Motor neuron (in vitro differentiated cells): ENCODE results near the gene SHQ1. TPM values are rescaled to one million over a fixed set of nuclear protein-coding genes. Genes with fewer than 3 reads are reported as not detected.
A peak's percentile ranks its signal among the peaks of the same experiment; 100 is the strongest.

ENCODE experiments used
- ATAC-seq, 8 experiments: fragments of 200-7000 bp; cut with Tn5 transposase; replicated peaks in 6 of 8; 2 replicates each; pipeline ENCODE4 v1.8.0; 2021; ENCODE audit warnings: mild to moderate bottlenecking in 8 of 8, moderate library complexity in 8 of 8
- H3K27ac ChIP-seq, 2 donors: fragments of 250-450 bp; sonication (Bioruptor Pico); 2 replicates each; pipeline ENCODE4 v1.9.0; 2021; ENCODE audit warnings: antibody characterized with exemption in 2 of 2, mild to moderate bottlenecking in 2 of 2, moderate library complexity in 1 of 2
- H3K4me1 ChIP-seq, 2 donors: fragments of 250-450 bp; sonication (Bioruptor Pico); replicated peaks in 1 of 2; 2 replicates each; pipeline ENCODE4 v1.6.1; 2021; ENCODE audit warnings: antibody characterized with exemption in 2 of 2, mild to moderate bottlenecking in 2 of 2, moderate library complexity in 1 of 2
- H3K4me3 ChIP-seq, 5 donors: fragments of 250-450 bp; sonication (Bioruptor Pico); 2 replicates each; pipeline ENCODE4 v1.9.0; 2021; ENCODE audit warnings: antibody characterized with exemption in 5 of 5, mild to moderate bottlenecking in 5 of 5, moderate library complexity in 4 of 5
- WGBS, 10 experiments: fragments of 450-650 bp; shearing (Covaris generic); methylation state at CpG; one replicate each; pipeline ENCODE4 v1.0.0; 2022; 5-methylcytosine and 5-hydroxymethylcytosine counted together
- in situ Hi-C, 9 experiments: fragments of 400-800 bp; cut with MboI; loops; one replicate each; pipeline ENCODE4 v1.15.0; 2021; ENCODE audit warnings: low sequenced_read_pairs in 9 of 9, low pct_unique_long_range_greater_than_20kb in 2 of 9; ENCODE audit not compliant: unreplicated experiment in 9 of 9
- total RNA-seq, 8 experiments: library from RNA; unstranded; fragments of 300-600 nt; gene quantifications; 2 replicates each; pipeline versions ENCODE4 v1.2.3 to v1.2.4, GENCODE V29; 2022

The SHQ1 gene
- total RNA-seq, 8 experiments from 2014 or later: 5.6 to 25.0 (median 10.2) TPM

DNA sequence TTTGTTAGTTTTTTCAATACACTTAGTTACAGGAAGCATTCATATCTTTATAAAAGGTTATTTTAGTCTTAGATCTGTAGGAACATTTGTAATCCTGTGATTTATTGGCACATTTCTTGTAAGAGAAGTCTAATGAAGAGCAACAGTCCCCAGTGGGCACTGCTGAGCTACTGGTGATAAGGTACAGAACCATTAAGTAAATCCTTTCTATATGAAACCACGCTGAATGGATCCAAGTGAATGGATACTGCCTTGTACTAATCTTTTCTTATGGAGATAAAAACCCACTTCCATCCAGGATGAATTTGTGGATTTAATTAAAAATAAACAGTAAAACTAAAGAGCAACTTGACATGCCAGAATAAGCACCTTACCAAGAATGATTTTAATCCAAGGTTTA, 64.0 kb downstream of the SHQ1 start:
- ATAC-seq: no peak
- Histone ChIP-seq H3K4me3 (no peak overlapping the region), H3K27ac (no peak overlapping the region), H3K4me1 (peaks cover 9 to 10% of the 10 kb centered on the region in 2 donors)
- in situ Hi-C loops: no loop called here
- WGBS, 10 experiments: 81 to 100% (median 100%) methylated on average over 1 of the region's 1 CpG; no CpG with 5 or more reads in 2 of the 10 experiments

DNA sequence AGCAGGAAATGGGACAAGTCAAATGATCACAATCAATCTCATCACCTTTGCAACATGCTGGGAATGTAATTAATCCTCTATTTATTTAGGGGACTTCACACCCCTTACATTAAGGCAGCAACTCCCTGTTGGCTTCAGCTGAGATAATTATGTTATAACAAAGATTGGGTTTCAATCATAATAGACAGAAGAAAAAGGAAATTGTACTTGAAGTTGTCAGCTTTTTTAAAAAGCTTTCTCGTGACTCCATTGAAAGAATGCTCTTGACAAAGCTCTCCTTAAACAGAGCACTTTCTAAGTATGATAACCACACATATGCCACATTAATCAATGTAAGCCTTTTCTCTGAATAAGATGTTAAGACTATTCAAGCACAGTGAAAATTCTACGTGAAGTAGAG, 65.7 kb downstream of the SHQ1 start:
- Histone ChIP-seq H3K4me3 (no peak overlapping the region), H3K27ac (no peak overlapping the region), H3K4me1 (peaks cover 9 to 10% of the 10 kb centered on the region in 2 donors)
- 0 to 100% (median 35%) methylated on average over 1 to 2 of the region's 2 CpGs; no CpG with 5 or more reads in 2 of the 10 experiments for WGBS, 10 experiments
- peak in 5 of 8 experiments; percentile 40 to 90 (median 81) for ATAC-seq
- in situ Hi-C loops: no loop called here

DNA sequence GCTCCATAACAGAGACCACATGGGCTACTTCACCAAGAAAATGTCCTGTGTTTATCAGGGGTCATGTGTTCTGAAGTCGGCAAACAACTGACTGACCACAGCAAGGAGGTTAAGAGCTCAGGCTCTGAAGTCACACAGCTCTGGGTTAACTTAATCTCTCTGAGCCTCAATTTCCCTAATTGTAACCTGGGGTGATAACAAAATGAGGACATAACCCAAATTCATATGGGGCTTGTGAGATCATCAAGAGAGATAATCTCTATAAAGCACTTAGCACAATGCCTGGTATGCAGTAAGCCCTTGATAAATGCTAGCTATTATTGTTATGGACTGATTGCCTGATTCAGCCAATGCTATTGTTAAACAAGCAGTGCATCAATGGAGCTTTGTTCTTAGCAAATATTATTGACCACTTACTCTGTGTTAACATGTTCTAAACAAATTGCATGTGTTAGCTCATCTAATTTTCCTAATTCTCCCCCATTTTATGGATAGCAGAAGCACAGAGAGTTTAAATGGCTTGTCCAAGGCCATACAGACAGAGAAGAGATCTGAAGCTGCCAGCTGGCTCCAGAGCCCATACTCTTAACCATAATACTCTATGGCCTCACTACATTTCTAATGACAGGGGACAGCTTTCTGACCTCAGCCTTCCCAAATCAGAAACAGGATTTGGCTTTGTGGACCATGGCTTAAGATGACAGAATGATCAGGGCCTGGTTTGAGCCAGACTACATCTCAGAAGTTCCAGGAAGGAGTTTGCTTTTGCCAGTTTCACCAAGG, 78.3 kb downstream of the SHQ1 start:
- in situ Hi-C loops: no loop called here

DNA sequence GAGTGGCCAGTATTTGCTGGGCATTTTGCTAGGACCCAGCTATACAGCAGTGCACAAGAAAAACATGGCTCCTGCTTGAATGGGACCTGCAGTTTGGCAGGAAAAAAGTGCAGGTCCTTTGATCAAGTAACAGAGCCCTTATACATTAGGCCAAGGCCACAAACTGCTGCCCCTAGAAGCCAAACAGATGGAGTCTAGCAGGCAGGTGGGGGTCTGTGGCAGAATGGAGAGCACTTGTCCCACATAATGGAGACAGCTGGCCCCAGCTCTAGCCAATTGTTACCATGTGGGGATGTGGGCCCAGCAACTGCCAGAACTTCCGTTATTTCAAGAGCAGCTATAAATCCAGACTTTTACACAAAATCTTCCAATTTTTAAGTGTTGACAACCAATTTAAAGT, 79.3 kb downstream of the SHQ1 start:
- Histone ChIP-seq H3K4me1 (peaks cover 15 to 16% of the 10 kb centered on the region in 2 donors), H3K4me3 (no peak overlapping the region), H3K27ac (no peak overlapping the region)
- WGBS, 10 experiments: 60 to 100% (median 80%) methylated on average over 1 of the region's 1 CpG; no CpG with 5 or more reads in 5 of the 10 experiments
- peak in 4 of 8 experiments; percentile 8 to 43 (median 21) for ATAC-seq
- in situ Hi-C loops: no loop called here

More for the DNA sequence above, 78.3 kb downstream of the SHQ1 start:
- Histone ChIP-seq H3K4me3 (no peak overlapping the region), H3K27ac (no peak overlapping the region), H3K4me1 (peaks cover 15 to 16% of the 10 kb centered on the region in 2 donors)
- ATAC-seq: no peak
- 83 to 100% (median 100%) methylated on average over 1 of the region's 1 CpG; no CpG with 5 or more reads in 6 of the 10 experiments for WGBS, 10 experiments

DNA sequence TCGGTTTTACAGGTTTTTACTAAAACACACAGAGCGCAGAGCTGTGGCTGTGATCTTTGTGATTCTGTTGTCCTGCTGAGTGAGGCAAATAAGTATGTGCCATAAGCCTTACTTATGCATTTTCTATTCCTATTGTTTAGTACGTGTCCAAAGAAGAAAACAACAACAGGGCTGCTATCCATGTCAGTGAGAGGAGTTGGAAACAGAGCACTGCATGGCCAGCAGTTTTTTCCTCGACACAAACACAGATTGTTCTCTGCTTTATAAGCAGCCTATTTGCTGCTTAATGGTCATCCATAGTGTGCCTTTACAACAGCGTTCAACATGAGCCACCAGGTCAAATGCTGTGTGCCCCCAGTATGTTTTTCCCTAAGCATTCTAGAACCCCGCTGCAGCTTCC, 79.8 kb downstream of the SHQ1 start:
- in situ Hi-C loops: no loop called here
- peaks cover 15 to 16% of the 10 kb centered on the region in 2 donors for H3K4me1 ChIP-seq
- H3K27ac ChIP-seq: no peak overlapping the region
- 0 to 100% (median 30%) methylated on average over 1 to 6 of the region's 6 CpGs; no CpG with 5 or more reads in 1 of the 10 experiments for WGBS, 10 experiments
- peak in 5 of 8 experiments; percentile 23 to 49 (median 44) for ATAC-seq
- no peak overlapping the region for H3K4me3 ChIP-seq

DNA sequence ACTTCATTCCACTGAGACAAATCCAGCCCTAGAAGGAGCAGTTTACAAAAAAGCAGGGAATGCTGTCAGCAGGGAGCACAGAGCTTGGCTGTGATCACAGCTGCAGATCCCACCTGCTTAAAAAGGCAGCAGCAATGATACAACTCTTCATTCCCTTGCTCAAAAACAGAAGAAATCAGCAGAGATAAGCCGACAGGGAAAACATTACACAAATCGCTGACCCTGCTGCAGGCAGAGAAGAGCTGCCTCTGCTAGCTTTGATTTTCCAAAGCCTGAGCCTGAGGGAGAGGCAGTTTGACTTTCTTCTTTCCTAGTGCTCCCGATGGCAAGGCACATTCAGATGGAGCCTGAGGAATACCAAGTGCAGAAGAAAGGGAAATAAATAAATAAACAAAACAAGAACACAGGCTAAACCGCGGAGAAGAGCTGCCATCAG, 80.2 kb downstream of the SHQ1 start:
- 0 to 100% (median 35%) methylated on average over 1 to 5 of the region's 5 CpGs; no CpG with 5 or more reads in 2 of the 10 experiments for WGBS, 10 experiments
- peak in 5 of 8 experiments; percentile 63 to 78 (median 70) for ATAC-seq
- Histone ChIP-seq H3K4me3 (no peak overlapping the region), H3K4me1 (peaks cover 15 to 16% of the 10 kb centered on the region in 2 donors), H3K27ac (no peak overlapping the region)
- in situ Hi-C loops: no loop called here

DNA sequence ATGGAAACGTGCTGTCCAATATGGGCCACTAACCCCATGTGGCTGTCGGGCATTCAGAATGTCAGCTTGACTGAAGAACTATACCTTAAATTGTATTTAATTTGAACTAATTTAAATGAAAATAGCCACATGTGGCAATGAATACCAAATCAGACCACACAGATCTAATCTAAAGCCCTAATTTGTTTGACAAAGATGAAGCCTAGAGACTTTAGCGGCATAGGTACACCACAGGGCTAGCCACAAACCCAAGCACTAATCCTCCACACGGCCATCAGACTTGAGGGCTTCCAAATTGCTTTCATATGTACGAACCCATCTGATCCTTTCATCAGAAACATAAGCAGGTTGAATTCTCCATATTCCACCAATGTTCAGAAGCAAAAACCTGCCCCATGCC, 81.4 kb downstream of the SHQ1 start:
- Histone ChIP-seq H3K4me1 (peaks cover 15 to 16% of the 10 kb centered on the region in 2 donors), H3K4me3 (no peak overlapping the region), H3K27ac (no peak overlapping the region)
- ATAC-seq: no peak
- in situ Hi-C loops: no loop called here
- 33 to 100% (median 90%) methylated on average over 1 to 5 of the region's 5 CpGs; no CpG with 5 or more reads in 2 of the 10 experiments for WGBS, 10 experiments

DNA sequence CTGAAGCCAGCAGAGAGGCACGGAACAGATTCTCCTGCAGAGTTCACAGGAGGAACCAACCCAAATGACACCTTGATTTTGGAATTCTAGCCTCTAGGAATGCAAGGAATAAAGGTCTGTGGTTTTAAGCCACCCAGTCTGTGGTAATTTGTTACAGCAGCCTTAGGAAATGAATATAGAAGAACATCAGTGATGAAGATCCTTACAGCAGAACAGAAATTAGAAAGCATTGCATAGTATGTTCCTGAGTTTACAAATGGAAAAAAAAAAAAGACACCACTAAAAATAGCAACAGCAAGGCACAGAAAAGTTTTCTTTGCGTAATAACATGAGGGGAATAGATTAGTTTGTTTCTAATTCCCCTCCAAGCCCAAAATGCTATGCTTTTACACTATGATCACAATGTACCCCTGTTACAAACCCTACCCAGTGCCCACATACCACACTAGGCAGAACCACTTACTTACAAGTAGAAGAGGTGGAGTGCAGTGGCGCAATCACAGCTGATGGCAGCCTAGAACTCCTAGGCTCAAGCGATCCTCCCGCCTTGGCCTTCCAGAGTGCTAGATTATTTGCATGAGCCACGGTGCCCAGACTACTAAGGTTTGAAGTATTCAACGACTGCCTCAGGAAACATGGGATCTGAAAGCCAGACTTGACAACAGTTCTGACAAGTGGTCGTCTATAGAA, 84.3 kb downstream of the SHQ1 start:
- H3K4me3 ChIP-seq: no peak overlapping the region
- in situ Hi-C loops: no loop called here
- no peak overlapping the region for H3K27ac ChIP-seq
- peaks cover 12 to 14% of the 10 kb centered on the region in 2 donors for H3K4me1 ChIP-seq
- 67 to 100% (median 94%) methylated on average over 1 to 7 of the region's 8 CpGs for WGBS, 10 experiments
- ATAC-seq: no peak

DNA sequence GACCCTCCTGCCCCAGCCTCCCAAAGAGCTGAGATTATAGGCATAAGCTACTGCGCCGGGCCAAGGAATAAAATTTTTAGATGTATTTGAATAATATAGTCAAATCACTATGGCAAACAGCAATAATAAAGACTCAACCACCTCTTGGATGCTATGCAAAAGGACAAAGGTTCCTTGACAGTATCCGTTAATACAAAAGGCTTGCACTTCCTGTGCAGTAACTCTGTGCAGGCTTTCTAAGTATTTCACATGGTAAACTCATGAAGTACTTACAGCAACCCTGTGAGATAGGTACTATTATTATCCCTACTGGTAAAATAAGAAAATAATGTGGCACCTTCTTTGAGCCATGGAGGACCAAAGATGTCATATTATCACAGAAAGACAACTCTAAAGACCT, 86.8 kb downstream of the SHQ1 start:
- WGBS, 10 experiments: 78 to 100% (median 100%) methylated on average over 1 to 3 of the region's 3 CpGs; no CpG with 5 or more reads in 3 of the 10 experiments
- in situ Hi-C loops: no loop called here
- H3K4me3 ChIP-seq: no peak overlapping the region
- no peak overlapping the region for H3K27ac ChIP-seq
- no peak for ATAC-seq
- H3K4me1 ChIP-seq: no peaks in the 10 kb centered on the region

DNA sequence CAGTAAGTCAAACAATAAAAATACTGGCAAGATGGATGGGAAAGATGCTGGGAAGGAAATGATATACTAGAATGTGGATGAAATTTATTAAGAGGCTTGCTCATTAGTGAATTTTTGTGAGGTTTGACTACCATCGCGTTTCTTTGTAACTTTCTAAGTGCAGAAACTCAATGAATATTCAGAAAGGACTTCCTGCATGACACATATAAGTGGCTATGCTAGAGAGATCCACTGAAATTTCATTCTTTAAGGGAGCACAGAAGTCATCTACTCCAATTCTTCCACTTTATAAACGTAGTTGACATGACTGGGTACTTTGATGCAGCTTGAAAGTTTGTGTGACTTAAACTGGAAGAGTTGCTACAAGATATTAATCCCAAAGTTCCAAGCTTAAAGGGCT, 88.0 kb downstream of the SHQ1 start:
- Histone ChIP-seq H3K4me1 (no peaks in the 10 kb centered on the region), H3K27ac (no peak overlapping the region), H3K4me3 (no peak overlapping the region)
- ATAC-seq: peak in 2 of 8 experiments; percentile 33 to 57
- in situ Hi-C loops: no loop called here
- WGBS, 10 experiments: 33 to 82% (median 52%) methylated on average over 2 to 3 of the region's 3 CpGs; no CpG with 5 or more reads in 3 of the 10 experiments

DNA sequence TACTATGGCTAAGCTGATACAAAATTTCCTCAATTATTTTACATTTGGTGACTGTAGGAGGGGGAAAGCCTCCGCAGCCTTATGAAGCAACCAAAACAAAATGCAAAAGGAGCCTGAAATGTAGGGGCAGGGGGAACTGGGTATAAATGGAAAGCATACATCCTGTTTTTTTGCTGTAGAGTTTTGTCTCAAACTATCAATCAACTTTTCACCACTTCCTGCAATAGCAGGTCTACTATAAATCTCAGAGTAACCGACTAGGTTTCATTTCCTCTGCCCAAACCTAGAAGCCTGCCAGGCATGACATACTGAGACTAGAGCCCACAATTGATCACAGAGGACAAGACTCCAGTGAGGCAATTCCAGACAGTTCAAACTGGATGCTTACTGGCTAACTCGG, 91.3 kb downstream of the SHQ1 start:
- no peak for ATAC-seq
- Histone ChIP-seq H3K4me1 (no peaks in the 10 kb centered on the region), H3K4me3 (no peak overlapping the region), H3K27ac (no peak overlapping the region)
- in situ Hi-C loops: no loop called here
- 50 to 100% (median 83%) methylated on average over 1 to 3 of the region's 3 CpGs; no CpG with 5 or more reads in 1 of the 10 experiments for WGBS, 10 experiments

DNA sequence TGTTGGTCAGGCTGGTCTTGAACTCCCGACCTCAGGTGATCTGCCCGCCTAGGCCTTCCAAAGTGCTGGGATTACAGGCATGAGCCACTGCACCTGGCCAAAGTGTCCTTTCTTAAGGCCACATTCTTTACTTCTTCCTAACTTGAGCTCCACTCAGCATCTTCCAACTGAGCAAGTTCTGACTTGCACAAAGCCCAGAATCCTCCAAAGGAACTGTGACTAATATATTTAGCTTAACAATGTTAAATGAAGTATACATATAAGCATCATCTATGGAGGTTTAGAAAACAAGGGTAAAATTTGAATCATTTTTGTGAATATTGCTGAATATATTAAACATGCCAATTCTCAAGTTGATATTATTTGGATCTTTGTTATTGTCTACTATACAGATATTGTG, 93.7 kb downstream of the SHQ1 start:
- WGBS, 10 experiments: 93 to 100% (median 100%) methylated on average over 1 to 2 of the region's 2 CpGs; no CpG with 5 or more reads in 5 of the 10 experiments
- in situ Hi-C loops: no loop called here
- H3K4me3 ChIP-seq: no peak overlapping the region
- H3K27ac ChIP-seq: no peak overlapping the region
- no peak for ATAC-seq
- no peaks in the 10 kb centered on the region for H3K4me1 ChIP-seq

DNA sequence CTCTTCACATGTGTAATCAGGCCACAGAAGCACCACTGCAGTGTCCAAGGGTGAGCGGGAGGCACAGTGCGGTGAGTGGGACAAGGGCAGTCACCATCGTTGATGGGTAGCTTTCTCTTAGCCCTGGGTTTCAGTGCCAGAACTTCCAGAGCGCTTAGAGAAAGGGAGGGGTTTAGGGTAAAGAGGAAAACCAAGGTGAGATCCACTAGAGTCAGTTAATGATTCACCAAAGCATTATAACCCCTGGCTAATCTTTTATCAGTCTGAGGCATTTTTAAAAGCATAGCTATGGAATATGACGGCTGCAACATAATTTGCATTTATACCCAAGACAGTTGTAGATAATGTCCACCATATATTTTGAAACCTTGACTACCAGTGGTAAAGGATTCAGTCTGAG, 94.8 kb downstream of the SHQ1 start:
- H3K4me3 ChIP-seq: no peak overlapping the region
- ATAC-seq: no peak
- in situ Hi-C loops: no loop called here
- no peaks in the 10 kb centered on the region for H3K4me1 ChIP-seq
- WGBS, 10 experiments: 71 to 100% (median 89%) methylated on average over 1 to 5 of the region's 5 CpGs; no CpG with 5 or more reads in 1 of the 10 experiments
- no peak overlapping the region for H3K27ac ChIP-seq
